ENCODE data around the gene SLC4A5.

The SLC4A5 gene

GRCh38 chr2:74201196-74201595 is 142.0 kb downstream of the SLC4A5 start:
- TF ChIP-seq CTCF (IDR thresholded peaks at IDR 0.05; ENCODE audit: extremely low read depth, insufficient read depth, missing control alignments), result no peak
- in situ Hi-C loops (cut with MboI; ENCODE audit: low pct_unique_long_range_greater_than_20kb, low sequenced_read_pairs, unreplicated experiment), result no loop called here

GRCh38 chr2:74199871-74200305 is 143.3 kb downstream of the SLC4A5 start:
- in situ Hi-C loops (cut with MboI; ENCODE audit: low pct_unique_long_range_greater_than_20kb, low sequenced_read_pairs, unreplicated experiment), result no loop called here
- DNase-seq (ENCODE audit: low spot score), result no peak
- no peak for TF ChIP-seq CTCF (IDR thresholded peaks at IDR 0.05; ENCODE audit: extremely low read depth, insufficient read depth, missing control alignments)

More at GRCh38 chr2:74201196-74201595, 142.0 kb downstream of the SLC4A5 start:
- no peak for DNase-seq (ENCODE audit: low spot score)

GRCh38 chr2:74199275-74199701 is 143.9 kb downstream of the SLC4A5 start:
- in situ Hi-C loops (cut with MboI; ENCODE audit: low pct_unique_long_range_greater_than_20kb, low sequenced_read_pairs, unreplicated experiment), result no loop called here
- no peak for DNase-seq (ENCODE audit: low spot score)
- TF ChIP-seq CTCF (IDR thresholded peaks at IDR 0.05; ENCODE audit: extremely low read depth, insufficient read depth, missing control alignments), result no peak

DNA sequence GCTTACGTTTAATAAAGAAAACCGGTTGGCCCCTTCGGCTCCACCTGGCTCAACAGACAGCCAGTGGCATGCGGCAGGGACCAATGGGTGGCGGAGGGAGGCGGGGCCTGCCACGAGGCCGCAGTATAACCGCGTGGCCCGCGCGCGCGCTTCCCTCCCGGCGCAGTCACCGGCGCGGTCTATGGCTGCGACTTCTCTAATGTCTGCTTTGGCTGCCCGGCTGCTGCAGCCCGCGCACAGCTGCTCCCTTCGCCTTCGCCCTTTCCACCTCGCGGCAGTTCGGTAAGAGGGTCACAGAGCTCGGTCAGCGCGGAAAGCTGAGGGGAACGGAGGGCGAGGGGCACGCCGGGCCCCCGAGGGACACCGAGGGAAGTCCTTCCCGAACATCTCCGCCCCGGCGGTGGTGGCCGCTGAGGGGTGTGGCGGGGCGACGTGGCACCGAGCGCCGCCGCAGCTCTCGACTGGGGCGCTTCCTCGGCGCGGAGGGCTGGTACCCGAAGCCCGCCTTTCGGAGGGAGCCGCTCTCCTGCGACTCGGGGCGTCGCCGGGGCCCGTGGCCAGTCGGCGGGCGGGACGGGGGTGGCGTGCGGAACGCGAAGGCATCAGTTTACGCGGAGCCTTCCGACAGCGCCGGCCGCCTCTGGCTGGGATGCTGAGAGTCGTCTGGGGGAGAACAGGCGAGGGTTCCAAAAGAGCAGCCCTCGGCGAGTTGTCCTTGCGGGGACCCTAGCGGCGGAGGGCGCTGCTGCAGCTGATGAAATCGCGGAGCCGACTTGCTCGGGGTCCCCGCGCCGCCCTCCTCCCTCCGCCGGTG is 144.5 kb downstream of the SLC4A5 start, which contains the start of gene MTHFD2:
Gene MTHFD2, plus strand, starts transcription at position 155 of the 814 bp plus-strand sequence. Its CDS starts 27 bp downstream, at position 182.
- DNase-seq (ENCODE audit: low spot score), result peak; percentile 96
- TF ChIP-seq CTCF (IDR thresholded peaks at IDR 0.05; ENCODE audit: extremely low read depth, insufficient read depth, missing control alignments), result peak; percentile 85
- in situ Hi-C loops (cut with MboI; ENCODE audit: low pct_unique_long_range_greater_than_20kb, low sequenced_read_pairs, unreplicated experiment), result no loop called here

GRCh38 chr2:74198023-74198460 is 145.2 kb downstream of the SLC4A5 start:
- in situ Hi-C loops (cut with MboI; ENCODE audit: low pct_unique_long_range_greater_than_20kb, low sequenced_read_pairs, unreplicated experiment), result no loop called here
- DNase-seq (ENCODE audit: low spot score), result no peak
- TF ChIP-seq CTCF (IDR thresholded peaks at IDR 0.05; ENCODE audit: extremely low read depth, insufficient read depth, missing control alignments), result no peak

GRCh38 chr2:74197049-74197448 is 146.2 kb downstream of the SLC4A5 start:
- no peak for DNase-seq (ENCODE audit: low spot score)
- TF ChIP-seq CTCF (IDR thresholded peaks at IDR 0.05; ENCODE audit: extremely low read depth, insufficient read depth, missing control alignments), result no peak
- in situ Hi-C loops (cut with MboI; ENCODE audit: low pct_unique_long_range_greater_than_20kb, low sequenced_read_pairs, unreplicated experiment), result no loop called here

All from GM13977 (cell line).